ENCODE results near the gene APOL6. TPM values are rescaled to one million over a fixed set of nuclear protein-coding genes. Genes with fewer than 3 reads are reported as not detected.

Gene APOL6, protein sequence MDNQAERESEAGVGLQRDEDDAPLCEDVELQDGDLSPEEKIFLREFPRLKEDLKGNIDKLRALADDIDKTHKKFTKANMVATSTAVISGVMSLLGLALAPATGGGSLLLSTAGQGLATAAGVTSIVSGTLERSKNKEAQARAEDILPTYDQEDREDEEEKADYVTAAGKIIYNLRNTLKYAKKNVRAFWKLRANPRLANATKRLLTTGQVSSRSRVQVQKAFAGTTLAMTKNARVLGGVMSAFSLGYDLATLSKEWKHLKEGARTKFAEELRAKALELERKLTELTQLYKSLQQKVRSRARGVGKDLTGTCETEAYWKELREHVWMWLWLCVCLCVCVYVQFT
- polyA plus RNA-seq (2013, experiment 1 of 4) = not detected
- 0.04 TPM for polyA plus RNA-seq (2013, experiment 2 of 4)
- polyA plus RNA-seq (2013, experiment 3 of 4) = 0.05 TPM
- not detected for polyA plus RNA-seq (2013, experiment 4 of 4)

DNA sequence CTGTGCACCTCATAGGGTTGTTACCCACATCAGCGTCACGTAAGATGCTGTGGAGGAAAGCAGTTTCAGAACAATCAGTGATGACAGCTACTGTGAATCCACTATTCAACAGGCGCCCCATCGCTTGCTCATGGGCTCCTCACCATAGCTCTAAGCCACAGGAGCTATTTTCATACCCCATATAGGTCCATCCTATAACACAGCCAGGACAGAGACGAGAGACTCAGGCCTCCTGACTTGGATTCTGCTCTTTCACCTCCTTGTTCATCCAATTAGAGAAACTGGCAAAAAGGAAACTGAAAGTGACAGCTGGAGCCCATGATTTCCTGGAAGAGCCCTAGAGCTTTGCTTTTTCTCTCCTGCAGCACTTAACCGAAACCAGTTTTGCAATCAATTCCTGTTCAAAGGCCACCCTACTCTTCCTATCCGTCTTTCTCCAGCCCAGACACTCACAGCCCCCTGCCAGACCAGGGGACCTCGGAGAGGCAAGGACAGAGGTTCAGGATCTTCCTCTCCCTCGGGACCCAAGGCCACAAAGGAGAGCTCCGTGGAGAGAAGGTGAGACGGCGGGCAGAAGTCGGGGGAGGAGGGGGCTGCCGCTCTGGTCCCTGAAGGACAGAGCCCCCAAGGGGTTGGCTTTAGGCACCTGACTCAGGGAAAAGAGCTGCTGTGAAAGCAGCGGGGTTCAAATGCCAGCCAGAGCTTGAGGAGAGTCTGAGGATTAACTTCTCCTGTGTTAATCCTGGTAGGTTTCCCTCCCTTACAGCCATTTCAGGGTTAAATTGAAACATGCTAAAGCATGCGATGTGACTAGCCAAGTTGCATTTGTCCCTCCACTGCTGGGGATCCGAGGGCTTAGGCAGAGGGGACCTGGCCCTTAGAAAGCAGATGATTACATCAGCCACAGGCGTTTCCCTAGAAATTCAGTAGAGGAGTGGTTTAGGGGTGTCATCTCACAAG, at the start of gene APOL6:
Gene APOL6 (plus strand): TSS at position 381 of the 960 bp plus-strand sequence. CDS start 7,980 bp downstream, outside the sequence.
- Histone ChIP-seq H3K4me3 (ENCODE audit: insufficient read depth, low read depth, low read length) (no peak within 1 kb of the TSS), H3K36me3 (ENCODE audit: control insufficient read depth, insufficient read depth, low read length) (no peaks in the 10 kb centered on the region), H3K4me1 (ENCODE audit: control insufficient read depth, insufficient read depth, low read length) (no peaks in the 10 kb centered on the region), H3K27me3 (ENCODE audit: control insufficient read depth, insufficient read depth, low read length, poor library complexity, severe bottlenecking) (no peaks in the 10 kb centered on the region), H3K9me3 (ENCODE audit: control insufficient read depth, low read length) (no peaks in the 10 kb centered on the region), H3K27ac (ENCODE audit: insufficient read depth, low read depth, low read length, poor library complexity, severe bottlenecking) (no peak within 1 kb of the TSS)
- WGBS, 2 experiments = 57 to 58% methylated on average over 18 of the region's 18 CpGs

DNA sequence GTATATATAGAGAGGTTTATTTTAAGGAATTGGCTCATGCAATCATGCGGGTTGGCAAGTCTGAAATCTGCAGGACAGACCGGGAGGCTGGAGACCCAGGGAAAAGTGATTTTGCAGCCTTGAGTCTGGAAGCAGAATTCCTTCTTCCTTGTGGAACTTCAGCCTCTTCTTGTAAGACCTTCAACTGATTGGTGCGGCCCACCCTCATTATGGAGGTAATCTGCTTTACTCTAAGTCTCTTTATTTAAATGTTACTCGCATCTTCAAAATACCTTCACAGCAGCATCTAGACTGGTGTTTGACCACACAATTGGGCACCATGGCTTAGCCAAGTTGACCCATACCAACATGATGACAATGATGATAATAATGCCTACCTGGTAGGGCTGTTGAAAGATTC, 48.9 kb upstream of the APOL6 start:
- H3K4me1 ChIP-seq (ENCODE audit: control insufficient read depth, insufficient read depth, low read length) = no peaks in the 10 kb centered on the region
- WGBS, 2 experiments = 96 to 97% methylated on average over 4 of the region's 4 CpGs

DNA sequence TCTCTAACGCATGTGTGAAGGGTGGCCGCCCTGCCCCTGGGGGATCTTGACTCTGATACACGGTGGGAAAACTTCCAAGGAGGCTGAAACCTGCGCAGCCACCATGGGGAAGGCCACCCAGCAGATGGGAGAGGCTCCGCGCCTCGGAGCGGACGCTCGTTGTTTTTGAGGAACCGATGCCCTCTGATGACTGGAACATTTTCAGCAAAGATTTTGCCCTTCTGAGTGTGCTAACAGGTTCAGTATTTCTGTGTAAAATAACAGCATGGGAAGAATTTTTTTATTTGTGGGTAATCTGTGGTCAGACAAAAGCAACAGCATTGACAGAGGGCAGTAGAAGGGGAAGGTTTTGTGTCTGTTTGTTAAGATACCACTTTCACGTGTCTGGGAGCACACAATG, 47.8 kb upstream of the APOL6 start:
- WGBS, 2 experiments = 90 to 91% methylated on average over 12 of the region's 12 CpGs
- H3K36me3 ChIP-seq (ENCODE audit: control insufficient read depth, insufficient read depth, low read length) = no peaks in the 10 kb centered on the region
- no peaks in the 10 kb centered on the region for H3K9me3 ChIP-seq (ENCODE audit: control insufficient read depth, low read length)
- H3K4me1 ChIP-seq (ENCODE audit: control insufficient read depth, insufficient read depth, low read length) = no peaks in the 10 kb centered on the region
- no peak overlapping the region for H3K4me3 ChIP-seq (ENCODE audit: insufficient read depth, low read depth, low read length)
- H3K27me3 ChIP-seq (ENCODE audit: control insufficient read depth, insufficient read depth, low read length, poor library complexity, severe bottlenecking) = no peaks in the 10 kb centered on the region
- H3K27ac ChIP-seq (ENCODE audit: insufficient read depth, low read depth, low read length, poor library complexity, severe bottlenecking) = no peak overlapping the region

More for the DNA sequence above, 48.9 kb upstream of the APOL6 start:
- Histone ChIP-seq H3K4me3 (ENCODE audit: insufficient read depth, low read depth, low read length) (no peak overlapping the region), H3K36me3 (ENCODE audit: control insufficient read depth, insufficient read depth, low read length) (no peaks in the 10 kb centered on the region), H3K9me3 (ENCODE audit: control insufficient read depth, low read length) (no peaks in the 10 kb centered on the region), H3K27me3 (ENCODE audit: control insufficient read depth, insufficient read depth, low read length, poor library complexity, severe bottlenecking) (no peaks in the 10 kb centered on the region), H3K27ac (ENCODE audit: insufficient read depth, low read depth, low read length, poor library complexity, severe bottlenecking) (no peak overlapping the region)

DNA sequence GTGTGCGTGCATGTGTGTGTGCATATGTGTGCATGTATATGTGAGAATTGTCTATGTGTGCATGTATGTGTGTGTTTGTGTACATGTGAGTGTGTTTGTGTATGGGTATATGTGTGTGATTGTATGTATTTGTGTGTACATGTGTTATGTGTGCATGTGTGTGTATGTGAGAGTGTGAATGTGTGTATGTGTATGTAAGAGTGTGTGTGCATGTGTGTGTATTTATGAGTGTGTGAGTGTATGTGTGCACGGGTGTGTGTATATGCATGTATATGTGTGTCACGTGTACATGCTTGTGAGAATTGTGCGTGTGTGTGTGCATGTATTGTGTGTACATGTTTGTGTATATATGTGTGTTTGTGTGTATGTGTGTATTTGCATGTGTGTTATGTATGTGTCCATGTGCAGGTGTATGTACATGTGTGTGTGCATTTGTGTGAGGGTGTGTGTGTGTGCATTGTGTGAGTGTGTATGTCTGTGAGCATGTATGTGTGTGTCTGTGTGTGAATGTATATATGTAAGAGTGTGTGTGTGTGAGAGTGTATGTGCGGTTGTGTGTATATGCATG, 47.1 kb upstream of the APOL6 start:
- H3K27ac ChIP-seq (ENCODE audit: insufficient read depth, low read depth, low read length, poor library complexity, severe bottlenecking) = no peak overlapping the region
- 91 to 95% methylated on average over 5 of the region's 5 CpGs for WGBS, 2 experiments
- H3K4me1 ChIP-seq (ENCODE audit: control insufficient read depth, insufficient read depth, low read length) = no peaks in the 10 kb centered on the region

DNA sequence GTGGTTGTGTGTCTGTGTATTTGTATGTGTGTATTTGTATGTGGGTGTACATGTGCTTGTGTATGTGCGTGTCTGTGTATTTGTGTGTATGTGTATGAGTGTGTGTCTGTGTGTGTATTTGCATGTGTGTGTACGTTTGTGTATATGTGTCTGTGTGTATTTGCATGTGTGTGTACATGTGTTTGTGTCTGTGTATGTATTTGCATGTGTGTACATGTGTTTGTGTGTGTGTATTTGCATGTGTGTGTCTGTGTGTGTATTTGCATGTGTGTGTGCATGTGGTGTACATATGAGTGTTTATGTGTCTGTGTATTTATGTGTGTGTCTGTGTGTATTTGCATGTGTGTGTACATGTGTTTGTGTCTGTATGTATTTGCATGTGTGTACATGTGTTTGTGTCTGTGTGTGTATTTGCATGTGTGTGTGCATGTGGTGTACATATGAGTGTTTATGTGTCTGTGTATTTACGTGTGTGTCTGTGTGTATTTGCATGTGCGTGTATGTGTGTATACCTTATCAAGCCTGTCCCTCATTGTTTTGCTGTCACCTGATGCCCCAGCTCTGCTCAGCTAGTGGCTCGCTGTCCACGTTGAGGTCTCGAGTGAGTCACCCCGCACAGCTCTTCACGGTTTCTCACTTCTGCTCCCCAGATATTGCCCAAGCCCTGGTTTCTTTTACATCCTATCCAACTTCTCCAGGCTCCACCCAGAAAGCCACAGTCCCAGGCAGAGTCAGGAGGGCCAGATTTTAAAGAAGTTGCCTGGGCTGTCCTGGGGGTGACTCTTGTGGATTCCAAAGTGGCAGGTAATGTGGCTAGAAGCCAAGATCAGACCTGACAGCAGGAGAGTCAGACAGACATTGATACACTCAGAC, 46.3 kb upstream of the APOL6 start:
- no peaks in the 10 kb centered on the region for H3K27me3 ChIP-seq (ENCODE audit: control insufficient read depth, insufficient read depth, low read length, poor library complexity, severe bottlenecking)

More for the DNA sequence above, 47.1 kb upstream of the APOL6 start:
- Histone ChIP-seq H3K4me3 (ENCODE audit: insufficient read depth, low read depth, low read length) (no peak overlapping the region), H3K36me3 (ENCODE audit: control insufficient read depth, insufficient read depth, low read length) (no peaks in the 10 kb centered on the region), H3K27me3 (ENCODE audit: control insufficient read depth, insufficient read depth, low read length, poor library complexity, severe bottlenecking) (no peaks in the 10 kb centered on the region), H3K9me3 (ENCODE audit: control insufficient read depth, low read length) (no peaks in the 10 kb centered on the region)

DNA sequence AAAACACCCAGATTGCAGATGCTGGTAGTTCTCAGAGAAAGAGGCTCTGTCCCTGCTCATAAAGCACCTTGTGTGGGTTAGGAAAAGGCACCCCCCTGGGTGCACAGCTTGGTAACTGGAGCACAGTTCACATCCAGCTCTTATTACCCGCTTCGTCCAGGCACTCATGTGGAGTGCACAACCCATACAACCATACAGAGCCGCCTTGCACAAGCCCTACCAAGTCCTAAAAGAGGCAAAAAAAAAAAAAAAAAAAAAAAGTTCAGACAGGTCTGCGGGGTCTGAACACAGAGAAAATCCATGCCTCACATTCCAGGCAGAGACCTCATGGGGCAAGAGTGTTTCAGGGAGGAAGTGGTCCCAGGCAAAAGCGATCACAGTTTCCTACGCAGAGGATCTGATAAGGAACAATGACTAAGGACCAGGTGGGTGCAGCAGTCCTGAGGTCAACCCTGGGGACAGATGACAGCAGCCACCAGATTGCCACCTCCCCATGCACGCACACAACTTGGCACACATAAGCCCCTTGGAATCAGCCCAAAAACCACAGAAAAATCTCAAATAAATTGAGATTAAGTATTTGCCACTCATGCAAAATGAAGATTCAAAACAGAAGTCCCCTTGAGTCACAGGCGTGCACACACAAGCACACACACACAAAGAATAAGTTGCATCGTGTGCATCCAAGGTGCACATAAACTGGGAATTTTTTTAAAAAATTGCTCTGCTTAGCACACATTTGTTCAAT, 43.5 kb upstream of the APOL6 start:
- WGBS, 2 experiments = 81 to 85% methylated on average over 9 of the region's 9 CpGs
- no peaks in the 10 kb centered on the region for H3K36me3 ChIP-seq (ENCODE audit: control insufficient read depth, insufficient read depth, low read length)
- no peak overlapping the region for H3K4me3 ChIP-seq (ENCODE audit: insufficient read depth, low read depth, low read length)
- no peaks in the 10 kb centered on the region for H3K4me1 ChIP-seq (ENCODE audit: control insufficient read depth, insufficient read depth, low read length)
- H3K27me3 ChIP-seq (ENCODE audit: control insufficient read depth, insufficient read depth, low read length, poor library complexity, severe bottlenecking) = no peaks in the 10 kb centered on the region
- no peak overlapping the region for H3K27ac ChIP-seq (ENCODE audit: insufficient read depth, low read depth, low read length, poor library complexity, severe bottlenecking)
- H3K9me3 ChIP-seq (ENCODE audit: control insufficient read depth, low read length) = no peaks in the 10 kb centered on the region

More for the DNA sequence above, 46.3 kb upstream of the APOL6 start:
- no peak overlapping the region for H3K27ac ChIP-seq (ENCODE audit: insufficient read depth, low read depth, low read length, poor library complexity, severe bottlenecking)
- H3K4me3 ChIP-seq (ENCODE audit: insufficient read depth, low read depth, low read length) = no peak overlapping the region
- 90 to 93% methylated on average over 9 of the region's 9 CpGs for WGBS, 2 experiments
- no peaks in the 10 kb centered on the region for H3K9me3 ChIP-seq (ENCODE audit: control insufficient read depth, low read length)
- no peaks in the 10 kb centered on the region for H3K36me3 ChIP-seq (ENCODE audit: control insufficient read depth, insufficient read depth, low read length)
- no peaks in the 10 kb centered on the region for H3K4me1 ChIP-seq (ENCODE audit: control insufficient read depth, insufficient read depth, low read length)

DNA sequence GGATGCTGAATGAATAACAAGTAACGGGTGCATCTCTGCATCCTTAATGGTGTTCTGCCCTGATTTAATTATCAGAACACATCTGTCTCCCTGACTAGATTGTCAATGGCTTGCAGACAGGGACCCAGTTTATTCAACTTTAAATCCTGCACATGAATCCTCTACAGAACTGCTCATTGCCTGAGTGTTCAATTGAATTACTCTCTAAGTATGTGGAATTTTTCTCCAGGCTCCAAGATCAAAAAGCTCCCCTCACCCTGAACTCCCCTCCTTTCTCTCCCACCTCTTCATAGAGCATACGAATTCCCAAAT, 42.9 kb upstream of the APOL6 start:
- Histone ChIP-seq H3K27ac (ENCODE audit: insufficient read depth, low read depth, low read length, poor library complexity, severe bottlenecking) (no peak overlapping the region), H3K4me3 (ENCODE audit: insufficient read depth, low read depth, low read length) (no peak overlapping the region), H3K9me3 (ENCODE audit: control insufficient read depth, low read length) (no peaks in the 10 kb centered on the region), H3K36me3 (ENCODE audit: control insufficient read depth, insufficient read depth, low read length) (no peaks in the 10 kb centered on the region), H3K27me3 (ENCODE audit: control insufficient read depth, insufficient read depth, low read length, poor library complexity, severe bottlenecking) (no peaks in the 10 kb centered on the region), H3K4me1 (ENCODE audit: control insufficient read depth, insufficient read depth, low read length) (no peaks in the 10 kb centered on the region)
- 88 to 94% methylated on average over 2 of the region's 2 CpGs for WGBS, 2 experiments

DNA sequence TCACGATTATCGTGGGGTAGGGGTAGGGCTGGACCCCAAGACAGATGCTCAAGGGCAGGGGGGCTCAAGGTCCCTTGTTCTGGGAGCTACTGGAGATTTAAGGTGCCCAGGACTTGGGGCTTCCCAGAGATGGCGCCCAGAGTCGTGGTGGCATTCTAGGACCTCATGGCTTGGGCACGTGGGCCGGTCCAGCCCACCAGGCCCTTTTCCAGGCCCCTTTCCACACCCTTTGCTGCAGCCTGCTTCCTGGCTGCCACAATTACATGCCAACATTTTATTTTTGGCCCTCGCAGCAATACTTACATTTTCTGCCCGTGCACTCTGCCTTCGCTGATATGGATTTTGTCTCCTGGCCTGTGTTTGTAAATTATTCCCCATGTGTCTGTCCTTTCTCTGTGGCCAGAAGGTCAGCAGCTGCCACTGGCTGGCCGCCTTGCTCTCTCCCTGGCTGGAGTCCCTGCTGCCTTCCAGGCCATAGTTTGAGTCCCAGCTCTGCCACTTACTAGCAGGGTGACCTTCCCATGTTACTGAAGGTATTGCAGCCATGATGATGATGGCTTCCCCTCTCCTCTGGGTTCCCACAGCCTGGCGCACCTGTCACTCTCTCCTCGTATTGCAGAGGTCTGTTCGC, 42.3 kb upstream of the APOL6 start:
- Histone ChIP-seq H3K4me1 (ENCODE audit: control insufficient read depth, insufficient read depth, low read length) (no peaks in the 10 kb centered on the region), H3K9me3 (ENCODE audit: control insufficient read depth, low read length) (no peaks in the 10 kb centered on the region), H3K36me3 (ENCODE audit: control insufficient read depth, insufficient read depth, low read length) (no peaks in the 10 kb centered on the region), H3K27me3 (ENCODE audit: control insufficient read depth, insufficient read depth, low read length, poor library complexity, severe bottlenecking) (no peaks in the 10 kb centered on the region), H3K27ac (ENCODE audit: insufficient read depth, low read depth, low read length, poor library complexity, severe bottlenecking) (no peak overlapping the region), H3K4me3 (ENCODE audit: insufficient read depth, low read depth, low read length) (no peak overlapping the region)
- 94% methylated on average over 13 of the region's 13 CpGs for WGBS, 2 experiments

DNA sequence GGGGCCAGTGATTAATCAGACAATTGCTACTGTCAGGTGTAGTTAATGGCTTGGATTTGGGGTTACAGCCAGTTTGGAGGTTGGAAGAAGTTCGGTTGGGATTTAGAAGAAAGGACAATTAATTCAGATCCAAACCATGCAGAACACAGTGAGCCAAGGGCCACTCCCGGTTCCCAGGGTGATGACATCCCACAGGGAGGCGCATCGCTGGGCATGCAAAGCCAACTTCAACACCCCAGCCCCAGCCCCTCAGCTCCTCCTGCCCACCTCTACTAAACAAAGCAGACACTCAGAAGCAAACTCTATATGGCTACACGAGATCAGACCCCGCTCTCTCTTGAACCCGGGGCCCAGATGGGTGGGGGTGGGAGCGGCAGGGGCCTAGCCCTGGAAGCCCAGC, 41.3 kb upstream of the APOL6 start:
- WGBS, 2 experiments = 90 to 91% methylated on average over 8 of the region's 8 CpGs
- Histone ChIP-seq H3K4me3 (ENCODE audit: insufficient read depth, low read depth, low read length) (no peak overlapping the region), H3K27me3 (ENCODE audit: control insufficient read depth, insufficient read depth, low read length, poor library complexity, severe bottlenecking) (no peaks in the 10 kb centered on the region), H3K9me3 (ENCODE audit: control insufficient read depth, low read length) (no peaks in the 10 kb centered on the region), H3K27ac (ENCODE audit: insufficient read depth, low read depth, low read length, poor library complexity, severe bottlenecking) (no peak overlapping the region), H3K4me1 (ENCODE audit: control insufficient read depth, insufficient read depth, low read length) (no peaks in the 10 kb centered on the region), H3K36me3 (ENCODE audit: control insufficient read depth, insufficient read depth, low read length) (no peaks in the 10 kb centered on the region)

Data from ectodermal cell (in vitro differentiated cells).